H1 (cell line): ENCODE measurements around the gene ACTL6A. TPM values are rescaled to one million over a fixed set of nuclear protein-coding genes. Genes with fewer than 3 reads are reported as not detected.

ENCODE experiments used
- CEBPB ChIP-seq: IDR thresholded peaks from 2 replicates; pipeline ENCODE4 v1.6.1; 2012; ENCODE audit warnings: low read depth, low read length
- TAF7 ChIP-seq: optimal IDR thresholded peaks from 2 replicates; pipeline ENCODE3; 2011; ENCODE audit warnings: low read depth, mild to moderate bottlenecking, inconsistent platforms, low read length, moderate library complexity, borderline replicate concordance
- polyA plus RNA-seq, 7 experiments: library from polyadenylated mRNA; depleted of rRNA in 3 of 7; stranded (reverse) in 5 of 7; unstranded in 2 of 7; fragments of >200 nt in 5 of 7; fragments of 200-250 nt in 2 of 7; gene quantifications; 1 replicate in 5 of 7; 2 replicates in 1 of 7; 4 replicates in 1 of 7; pipeline versions ENCODE4 v1.2.1 to v1.2.3, GENCODE V29; 2011 to 2013; ENCODE audit warnings: missing spikeins in 2 of 7, mixed read lengths in 2 of 7
- total RNA-seq: library from RNA; stranded (reverse); fragmentation: NEBNext Ultra II Directional; extraction: Animal tissue kit (Norgen Biotek cat#: 25700); gene quantifications from 2 replicates; pipeline ENCODE4 v1.2.1, GENCODE V29; 2021

The ACTL6A gene
- total and polyA plus RNA-seq, 2 of the 8 experiments (the other 6 are each of a cell fraction or from before 2014, with no cell fraction given) = 76.9 to 99.5 TPM

GRCh38 chr3:179536256-179536655 lies 26.5 kb upstream of the ACTL6A start (continued):
- no peak for TF ChIP-seq CEBPB
- no peak for TF ChIP-seq TAF7
